GM12878 (cell line): ENCODE measurements around the gene CDH5. TPM values are rescaled to one million over a fixed set of nuclear protein-coding genes. Genes with fewer than 3 reads are reported as not detected.

Experiments
- ATAC-seq: fragments of 200-7000 bp; cut with Tn5 transposase; 3 replicates; pipeline ENCODE4 v1.9.1; 2020; ENCODE audit warnings: mild to moderate bottlenecking, moderate library complexity
- BruUV-seq: library from RNA; stranded (reverse); fragments of 400-500 nt; replicated peaks from 2 replicates; lab custom pipeline; 2021; lab: Mats Ljungman, UMichigan
- CTCF ChIA-PET: fragments of 300-600 bp; sonication (Branson Sonifier 250); formaldehyde crosslinking; extraction: SDS; loops from one replicate; lab custom pipeline; 2021; ENCODE audit warnings: inconsistent platforms; lab: Yijun Ruan, JAX
- POLR2A ChIA-PET: fragments of 350-600 bp; formaldehyde crosslinking; extraction: SDS; loops from one replicate; lab custom pipeline; 2021; ENCODE audit warnings: inconsistent platforms; lab: Charles Lee
- RAD21 ChIA-PET: fragments of 300-600 bp; sonication (Branson Sonifier 250); formaldehyde crosslinking; loops from one replicate; lab custom pipeline; 2023; ENCODE audit warnings: antibody characterized with exemption; ENCODE audit not compliant: unreplicated experiment; lab: Charles Lee
- SMC1A ChIA-PET: fragments of 300-600 bp; sonication (Branson Sonifier 250); formaldehyde crosslinking; loops from one replicate; lab custom pipeline; 2023; ENCODE audit not compliant: unreplicated experiment, uncharacterized antibody; lab: Charles Lee
- DNase-seq: peaks from one replicate; pipeline ENCODE4 v3.0.0-alpha.2; 2011; ENCODE audit warnings: low read depth, low spot score
- FAIRE-seq: peaks from 3 replicates; lab custom pipeline; 2011; peaks lifted over from hg19 to GRCh38; lab: Jason Lieb, UNC
- H2AFZ ChIP-seq: 2 replicates; pipeline ENCODE4 v1.6.0; 2011; ENCODE audit warnings: low read depth, low read length, control low read depth; ENCODE audit not compliant: control insufficient read depth
- H3K27ac ChIP-seq: 2 replicates; pipeline ENCODE4 v1.5.1; 2011; ENCODE audit warnings: control low read depth; ENCODE audit not compliant: control insufficient read depth, insufficient read depth
- H3K27me3 ChIP-seq, 2 experiments: replicated peaks in 1 of 2; 2 replicates each; pipeline versions ENCODE4 v1.6.0 to v1.6.1; 2011; ENCODE audit warnings: low read length in 1 of 2; ENCODE audit not compliant: control insufficient read depth in 2 of 2, insufficient read depth in 2 of 2
- H3K36me3 ChIP-seq, 2 experiments: 2 replicates each; pipeline ENCODE4 v1.5.1; 2011; ENCODE audit warnings: low read length in 1 of 2; ENCODE audit not compliant: control insufficient read depth in 2 of 2, insufficient read depth in 2 of 2
- H3K4me1 ChIP-seq: 2 replicates; pipeline ENCODE4 v1.6.1; 2011; ENCODE audit warnings: mild to moderate bottlenecking, low read length, moderate library complexity, mixed read lengths; ENCODE audit not compliant: control insufficient read depth, insufficient read depth
- H3K4me2 ChIP-seq: 2 replicates; pipeline ENCODE4 v1.6.0; 2011; ENCODE audit warnings: control low read depth; ENCODE audit not compliant: control insufficient read depth, insufficient read depth
- H3K4me3 ChIP-seq: fragments of 200-600 bp; sonication (generic); 2 replicates; pipeline ENCODE4 v1.5.1; 2016
- H3K79me2 ChIP-seq: 2 replicates; pipeline ENCODE4 v1.6.0; 2011; ENCODE audit warnings: low read length; ENCODE audit not compliant: control insufficient read depth, insufficient read depth
- H3K9ac ChIP-seq: 2 replicates; pipeline ENCODE4 v1.8.0; 2011; ENCODE audit warnings: low read length, control low read depth, mixed read lengths; ENCODE audit not compliant: control insufficient read depth, insufficient read depth
- H3K9me3 ChIP-seq: replicated peaks from 3 replicates; pipeline ENCODE4 v1.5.1; 2011; ENCODE audit warnings: mild to moderate bottlenecking, low read length; ENCODE audit not compliant: control insufficient read depth, insufficient read depth
- H4K20me1 ChIP-seq: 2 replicates; pipeline ENCODE4 v1.6.0; 2011; ENCODE audit not compliant: control insufficient read depth, insufficient read depth
- BHLHE40 ChIP-seq, 2 experiments: fragments of 450-650 bp in 1 of 2; IDR thresholded peaks; 2 replicates each; pipeline ENCODE4 v1.6.1; 2011 to 2017; ENCODE audit warnings: low read depth in 2 of 2, borderline replicate concordance in 1 of 2, improper control_type of control experiment in 1 of 2, low read length in 1 of 2, mild to moderate bottlenecking in 1 of 2
- CBFB ChIP-seq: IDR thresholded peaks from 2 replicates; pipeline ENCODE4 v1.6.1; 2016; ENCODE audit warnings: antibody characterized with exemption, low read depth
- EP300 ChIP-seq, 2 experiments: fragments of 150-350 bp in 1 of 2; IDR thresholded peaks; 2 replicates each; pipeline ENCODE4 v1.6.1; 2011 to 2012; ENCODE audit warnings: low read depth in 2 of 2, low read length in 2 of 2, borderline replicate concordance in 1 of 2, improper control_type of control experiment in 1 of 2, inconsistent platforms in 1 of 2; ENCODE audit not compliant: control insufficient read depth in 1 of 2
- FOXM1 ChIP-seq: IDR thresholded peaks from 2 replicates; pipeline ENCODE4 v1.6.1; 2012; ENCODE audit warnings: low read depth, mild to moderate bottlenecking, inconsistent platforms, low read length, moderate library complexity
- NFIC ChIP-seq: IDR thresholded peaks from 2 replicates; pipeline ENCODE4 v1.6.1; 2012; ENCODE audit warnings: low read depth, mild to moderate bottlenecking, inconsistent platforms, low read length, moderate library complexity
- RELB ChIP-seq: fragments of 450-650 bp; IDR thresholded peaks from 2 replicates; pipeline ENCODE4 v1.6.1; 2017; ENCODE audit warnings: low read depth, mild to moderate bottlenecking, moderate library complexity
- RUNX3 ChIP-seq: IDR thresholded peaks from 2 replicates; pipeline ENCODE4 v1.6.1; 2012; ENCODE audit warnings: low read length, inconsistent platforms
- SKIL ChIP-seq: fragments of 450-650 bp; IDR thresholded peaks from 2 replicates; pipeline ENCODE4 v1.6.1; 2017; ENCODE audit warnings: mild to moderate bottlenecking, low read depth, inconsistent platforms; ENCODE audit not compliant: poor library complexity, severe bottlenecking
- SMARCA5 ChIP-seq: fragments of 450-650 bp; IDR thresholded peaks from 2 replicates; pipeline ENCODE4 v1.6.1; 2017; ENCODE audit warnings: mild to moderate bottlenecking
- ZBED1 ChIP-seq: IDR thresholded peaks from 2 replicates; pipeline ENCODE4 v1.6.1; 2016; ENCODE audit warnings: borderline replicate concordance
- ZNF217 ChIP-seq: fragments of 450-650 bp; IDR thresholded peaks from 2 replicates; pipeline ENCODE4 v1.6.1; 2017; ENCODE audit warnings: antibody characterized with exemption, mild to moderate bottlenecking
- ZNF274 ChIP-seq: IDR thresholded peaks from one replicate; pipeline ENCODE4 v1.8.0; 2011; ENCODE audit not compliant: insufficient read length, insufficient read depth
- WGBS: methylation state at CpG from one replicate; pipeline ENCODE4 v1.1.6; 2016; ENCODE audit warnings: low lambda C conversion rate; ENCODE audit not compliant: insufficient replicate concordance, insufficient coverage; ENCODE audit errors: missing lambda C conversion rate; 5-methylcytosine and 5-hydroxymethylcytosine counted together
- in situ Hi-C: fragments of 300-500 bp; cut with MboI; formaldehyde crosslinking; loops from 9 replicates; pipeline ENCODE4 v1.14.3; 2018; ENCODE audit warnings: mixed read lengths
- intact Hi-C: fragments of 100-400 bp; cut with micrococcal nuclease; formaldehyde crosslinking; loops from one replicate; pipeline ENCODE4 v1.14.2; 2022; ENCODE audit not compliant: unreplicated experiment
- polyA plus RNA-seq, 11 experiments: library from polyadenylated mRNA; depleted of rRNA in 4 of 11; unstranded in 6 of 11; stranded (reverse) in 5 of 11; fragments of >200 nt; fragmentation: Nextera tagmentation in 4 of 11; fragmentation: Illumina TruSeq in 1 of 11; extraction: Ambion mirVana in 4 of 11; extraction: Trizol in 1 of 11; gene quantifications; 1 replicate in 1 of 11; 2 replicates in 10 of 11; pipeline versions ENCODE4 v1.2.1 to v1.2.3, GENCODE V29; 2011 to 2016; ENCODE audit warnings: inconsistent platforms in 2 of 11, missing spikeins in 2 of 11, low read depth in 1 of 11
- total RNA-seq, 4 experiments: library from RNA; depleted of rRNA in 3 of 4; stranded (reverse); fragments of >200 nt in 3 of 4; fragmentation: Illumina TruSeq in 1 of 4; extraction: Trizol in 1 of 4; gene quantifications; 2 replicates each; pipeline versions ENCODE4 v1.2.1 to v1.2.3, GENCODE V29; 2013 to 2021
- TF ChIP-seq, protein P1 (sequence below): IDR thresholded peaks from 2 replicates; pipeline ENCODE4 v1.6.1; 2012; ENCODE audit warnings: low read depth, low read length, improper control_type of control experiment

CDH5 gene
- total and polyA plus RNA-seq, 10 of the 15 experiments (the other 5 are each of a cell fraction or from before 2014, with no cell fraction given) = not detected

GRCh38 chr16:66385415-66385814 lies 18.9 kb downstream of the CDH5 start:
- Histone ChIP-seq H4K20me1 (no peaks in the 10 kb centered on the region), H3K27ac (no peak overlapping the region), H3K36me3 (no peaks in the 10 kb centered on the region), H3K9ac (no peak overlapping the region), H3K9me3 (no peaks in the 10 kb centered on the region), H2AFZ (no peak overlapping the region), H3K4me3 (no peak overlapping the region), H3K4me2 (no peak overlapping the region), H3K79me2 (no peaks in the 10 kb centered on the region), H3K4me1 (no peaks in the 10 kb centered on the region), H3K27me3 (no peaks in the 10 kb centered on the region; a peak in 1 of 4 replicates)
- FAIRE-seq (no peak), DNase-seq (no peak), ATAC-seq (no peak)
- ChIA-PET RAD21 (no interaction called here), SMC1A (no interaction called here), CTCF (no interaction called here), POLR2A (no interaction called here)
- BruUV-seq = no TSS peak
- in situ Hi-C loops (no loop called here), intact Hi-C loops (no loop called here)
- TF ChIP-seq EP300 (IDR thresholded peaks at IDR 0.05; ENCODE audit: borderline replicate concordance in 1 of 2, control insufficient read depth in 1 of 2, low read depth in 2 of 2, low read length in 2 of 2) = no peak
- TF ChIP-seq SMARCA5 = no peak
- TF ChIP-seq ZNF274 = no peak
- no peak for TF ChIP-seq ZBED1
- TF ChIP-seq, protein P1, sequence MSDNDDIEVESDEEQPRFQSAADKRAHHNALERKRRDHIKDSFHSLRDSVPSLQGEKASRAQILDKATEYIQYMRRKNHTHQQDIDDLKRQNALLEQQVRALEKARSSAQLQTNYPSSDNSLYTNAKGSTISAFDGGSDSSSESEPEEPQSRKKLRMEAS = no peak
- TF ChIP-seq RELB = no peak
- TF ChIP-seq CBFB = no peak
- no peak for TF ChIP-seq NFIC
- TF ChIP-seq ZNF217 = no peak
- no peak for TF ChIP-seq BHLHE40 (IDR thresholded peaks at IDR 0.05; ENCODE audit: borderline replicate concordance in 1 of 2, low read depth in 2 of 2, low read length in 1 of 2)
- TF ChIP-seq SKIL = no peak
- TF ChIP-seq RUNX3 = no peak
- no peak for TF ChIP-seq FOXM1
- WGBS = 50% methylated on average over 4 of the region's 4 CpGs
